PC-9 (cell line): ENCODE results near the gene AGPAT3.

ENCODE experiments used
- EZH2 ChIP-seq: fragments of 200-600 bp; sonication (generic); IDR thresholded peaks from 2 replicates; pipeline ENCODE4 v1.8.0; 2017; ENCODE audit warnings: antibody characterized with exemption, low read depth
- TF ChIP-seq, protein P1 (sequence below): fragments of 200-600 bp; sonication (generic); conservative IDR thresholded peaks from 2 replicates; pipeline ENCODE4 v1.6.1; 2017; ENCODE audit warnings: mixed run types, antibody characterized with exemption, mild to moderate bottlenecking, moderate library complexity

DNA sequence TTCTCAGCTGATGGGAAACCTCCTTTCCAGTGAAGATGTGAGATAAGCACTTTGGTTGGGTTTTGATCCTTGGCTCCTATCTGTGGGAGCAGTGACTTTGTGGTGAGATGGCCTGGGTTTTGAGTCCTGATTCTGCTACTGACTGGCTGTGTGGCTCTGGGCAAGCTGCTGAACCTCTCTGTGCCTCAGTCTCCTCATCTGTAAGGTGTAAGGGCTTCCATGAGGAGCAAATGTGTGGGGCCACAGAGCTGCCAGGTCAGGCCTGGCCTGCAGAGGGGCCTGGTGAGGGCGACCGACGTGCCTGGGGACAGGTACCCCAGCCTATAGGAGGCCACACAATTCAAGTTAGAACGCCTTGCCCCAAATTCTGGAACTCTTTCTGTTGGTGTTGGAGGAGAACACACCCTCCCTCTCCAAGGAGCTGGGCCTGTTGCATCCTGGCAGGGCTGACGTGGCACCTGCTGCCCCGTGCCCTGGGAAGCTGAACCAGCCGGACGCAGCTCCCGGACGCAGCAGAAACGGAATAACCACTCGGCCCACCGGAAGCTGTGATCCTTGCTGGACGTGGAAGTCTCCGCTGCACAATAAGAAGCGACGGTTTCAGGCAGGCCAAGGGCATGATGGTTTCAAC, 62.7 kb downstream of the AGPAT3 start:
- TF ChIP-seq, protein P1, sequence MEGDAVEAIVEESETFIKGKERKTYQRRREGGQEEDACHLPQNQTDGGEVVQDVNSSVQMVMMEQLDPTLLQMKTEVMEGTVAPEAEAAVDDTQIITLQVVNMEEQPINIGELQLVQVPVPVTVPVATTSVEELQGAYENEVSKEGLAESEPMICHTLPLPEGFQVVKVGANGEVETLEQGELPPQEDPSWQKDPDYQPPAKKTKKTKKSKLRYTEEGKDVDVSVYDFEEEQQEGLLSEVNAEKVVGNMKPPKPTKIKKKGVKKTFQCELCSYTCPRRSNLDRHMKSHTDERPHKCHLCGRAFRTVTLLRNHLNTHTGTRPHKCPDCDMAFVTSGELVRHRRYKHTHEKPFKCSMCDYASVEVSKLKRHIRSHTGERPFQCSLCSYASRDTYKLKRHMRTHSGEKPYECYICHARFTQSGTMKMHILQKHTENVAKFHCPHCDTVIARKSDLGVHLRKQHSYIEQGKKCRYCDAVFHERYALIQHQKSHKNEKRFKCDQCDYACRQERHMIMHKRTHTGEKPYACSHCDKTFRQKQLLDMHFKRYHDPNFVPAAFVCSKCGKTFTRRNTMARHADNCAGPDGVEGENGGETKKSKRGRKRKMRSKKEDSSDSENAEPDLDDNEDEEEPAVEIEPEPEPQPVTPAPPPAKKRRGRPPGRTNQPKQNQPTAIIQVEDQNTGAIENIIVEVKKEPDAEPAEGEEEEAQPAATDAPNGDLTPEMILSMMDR = no peak
- no peak for TF ChIP-seq EZH2
